Lung (tissue), 12 donors: ENCODE measurements around the gene SPATA6L. TPM values are rescaled to one million over a fixed set of nuclear protein-coding genes. Genes with fewer than 3 reads are reported as not detected.

Experiments used
- ATAC-seq: fragments of 200-7000 bp; cut with Tn5 transposase; one replicate; pipeline ENCODE4 v1.9.1; 2020; ENCODE audit warnings: moderate number of reproducible peaks; ENCODE audit not compliant: insufficient read depth, low FRiP score
- DNase-seq, 3 donors: peaks; one replicate each; pipeline ENCODE4 v3.0.0-alpha.2; 2013 to 2017
- H3K27ac ChIP-seq, 2 donors: one replicate each; pipeline ENCODE4 v1.5.1; 2013; ENCODE audit warnings: mild to moderate bottlenecking in 2 of 2, moderate library complexity in 2 of 2, control low read depth in 1 of 2, inconsistent platforms in 1 of 2, low read depth in 1 of 2, low read length in 1 of 2
- H3K27me3 ChIP-seq, 3 donors: one replicate each; pipeline ENCODE4 v1.5.1; 2013; ENCODE audit warnings: low read length in 2 of 3; ENCODE audit not compliant: control insufficient read depth in 3 of 3, insufficient read depth in 3 of 3
- H3K36me3 ChIP-seq, 4 donors: one replicate each; pipeline ENCODE4 v1.5.1; 2013; ENCODE audit warnings: low read length in 4 of 4, mild to moderate bottlenecking in 1 of 4, moderate library complexity in 1 of 4; ENCODE audit not compliant: control insufficient read depth in 4 of 4, insufficient read depth in 4 of 4
- H3K4me1 ChIP-seq, 5 donors: one replicate each; pipeline ENCODE4 v1.5.1; 2013; ENCODE audit warnings: low read length in 5 of 5, mild to moderate bottlenecking in 2 of 5, moderate library complexity in 1 of 5; ENCODE audit not compliant: control insufficient read depth in 5 of 5, insufficient read depth in 5 of 5
- H3K4me3 ChIP-seq: one replicate; pipeline ENCODE4 v1.5.1; 2013; ENCODE audit warnings: mild to moderate bottlenecking, control low read depth, moderate library complexity
- H3K9ac ChIP-seq, 2 donors: one replicate each; pipeline ENCODE4 v1.5.1; 2013; ENCODE audit warnings: low read length in 2 of 2, control low read depth in 1 of 2; ENCODE audit not compliant: insufficient read depth in 1 of 2
- H3K9me3 ChIP-seq, 4 donors: one replicate each; pipeline ENCODE4 v1.5.1; 2013; ENCODE audit warnings: low read length in 3 of 4, mild to moderate bottlenecking in 1 of 4, moderate library complexity in 1 of 4; ENCODE audit not compliant: control insufficient read depth in 4 of 4, insufficient read depth in 3 of 4
- WGBS, 2 donors: extraction: QIAGEN DNeasy Blood & Tissue Kit; methylation state at CpG; one replicate each; pipeline ENCODE4 v1.1.7; 2013; 5-methylcytosine and 5-hydroxymethylcytosine counted together
- polyA plus RNA-seq, 2 donors: library from polyadenylated mRNA; stranded (reverse); fragments of 200-250 nt; gene quantifications; one replicate each; pipeline ENCODE4 v1.2.1, GENCODE V29; 2013
- total RNA-seq, 2 donors: library from RNA; depleted of rRNA in 1 of 2; stranded (reverse); fragments of >200 nt in 1 of 2; gene quantifications; one replicate each; pipeline ENCODE4 v1.2.1, GENCODE V29; 2014 to 2021
- TF ChIP-seq, protein P1 (sequence below): IDR thresholded peaks from 2 replicates; pipeline ENCODE4 v1.5.1; 2012; ENCODE audit warnings: mild to moderate bottlenecking; ENCODE audit errors: control extremely low read depth, extremely low read depth
- donor health status: control.
- donor health status: control.
- donor health status: Bipolar disorder and iron deficiency.
- donor health status: healthy.
- donor health status: DM: yes; HTN: yes; CAD: no.

SPATA6L gene
- total and polyA plus RNA-seq, 4 donors, result 2.1 to 25.6 (median 11.4) TPM

DNA sequence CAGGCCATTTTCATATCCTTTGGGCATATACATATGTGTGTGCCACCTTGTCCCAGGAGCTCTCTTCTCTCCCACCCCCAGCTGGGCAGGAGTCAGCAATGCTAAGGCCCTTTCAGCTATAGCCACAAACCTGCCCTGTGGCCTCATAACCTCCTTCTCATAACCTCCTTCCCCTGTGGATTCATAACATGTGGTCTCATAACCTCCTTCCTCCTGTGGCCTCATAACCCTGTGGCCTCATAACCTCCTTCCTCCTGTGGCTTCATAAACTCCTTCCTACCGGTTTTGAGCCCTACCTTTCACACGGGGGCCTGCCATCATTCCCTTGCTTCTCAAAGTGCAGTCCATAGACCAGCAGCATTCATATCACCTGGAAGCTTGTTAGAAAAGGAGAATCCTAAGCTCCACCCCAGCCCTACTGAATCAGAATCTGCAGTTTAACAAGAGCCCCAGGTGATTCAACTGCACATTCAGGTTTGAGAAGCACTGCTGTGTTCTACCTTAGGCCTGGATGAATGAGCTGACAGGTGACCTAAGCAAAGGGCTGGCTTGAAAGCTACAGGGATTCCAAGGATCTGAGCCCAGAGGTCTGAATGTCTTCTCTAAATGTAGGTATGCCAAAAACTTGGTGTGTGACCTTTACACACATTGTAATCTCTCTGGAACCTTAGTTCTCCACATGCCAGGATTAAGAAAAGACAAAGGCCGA is 46.1 kb downstream of the SPATA6L start:
- ATAC-seq (no peak), DNase-seq (no peak)
- H3K27ac ChIP-seq, result no peak overlapping the region
- H3K36me3 ChIP-seq, result peaks cover 0 to 2% (median 0%) of the 10 kb centered on the region in 4 donors
- no peak overlapping the region for H3K9ac ChIP-seq
- no peaks in the 10 kb centered on the region for H3K9me3 ChIP-seq
- no peaks in the 10 kb centered on the region for H3K27me3 ChIP-seq
- TF ChIP-seq, protein P1, sequence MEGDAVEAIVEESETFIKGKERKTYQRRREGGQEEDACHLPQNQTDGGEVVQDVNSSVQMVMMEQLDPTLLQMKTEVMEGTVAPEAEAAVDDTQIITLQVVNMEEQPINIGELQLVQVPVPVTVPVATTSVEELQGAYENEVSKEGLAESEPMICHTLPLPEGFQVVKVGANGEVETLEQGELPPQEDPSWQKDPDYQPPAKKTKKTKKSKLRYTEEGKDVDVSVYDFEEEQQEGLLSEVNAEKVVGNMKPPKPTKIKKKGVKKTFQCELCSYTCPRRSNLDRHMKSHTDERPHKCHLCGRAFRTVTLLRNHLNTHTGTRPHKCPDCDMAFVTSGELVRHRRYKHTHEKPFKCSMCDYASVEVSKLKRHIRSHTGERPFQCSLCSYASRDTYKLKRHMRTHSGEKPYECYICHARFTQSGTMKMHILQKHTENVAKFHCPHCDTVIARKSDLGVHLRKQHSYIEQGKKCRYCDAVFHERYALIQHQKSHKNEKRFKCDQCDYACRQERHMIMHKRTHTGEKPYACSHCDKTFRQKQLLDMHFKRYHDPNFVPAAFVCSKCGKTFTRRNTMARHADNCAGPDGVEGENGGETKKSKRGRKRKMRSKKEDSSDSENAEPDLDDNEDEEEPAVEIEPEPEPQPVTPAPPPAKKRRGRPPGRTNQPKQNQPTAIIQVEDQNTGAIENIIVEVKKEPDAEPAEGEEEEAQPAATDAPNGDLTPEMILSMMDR, result no peak
- 53 to 70% methylated on average over 3 of the region's 3 CpGs for WGBS, 2 donors
- H3K4me1 ChIP-seq, result no peaks in the 10 kb centered on the region
- H3K4me3 ChIP-seq, result no peak overlapping the region

DNA sequence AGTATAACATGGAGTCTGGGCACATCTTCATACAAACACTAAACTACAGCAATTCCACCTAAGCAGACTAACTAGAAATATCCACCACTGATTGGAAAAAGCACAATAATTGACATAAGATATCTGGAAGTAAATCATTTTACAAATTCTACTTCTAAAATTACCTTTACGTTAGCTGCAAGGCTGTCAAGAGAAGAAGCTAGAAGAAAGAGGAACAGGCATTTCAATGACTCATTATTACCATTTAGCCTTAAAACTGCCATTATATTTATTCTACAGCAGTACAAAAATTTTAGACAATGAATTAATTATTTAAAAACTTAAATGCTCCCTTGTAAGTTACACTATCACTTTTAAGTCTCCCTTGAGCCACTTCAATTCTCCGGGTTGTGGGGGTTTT is 47.6 kb downstream of the SPATA6L start:
- peaks cover 0 to 2% (median 0%) of the 10 kb centered on the region in 4 donors for H3K36me3 ChIP-seq
- H3K27me3 ChIP-seq, result no peaks in the 10 kb centered on the region
- H3K4me1 ChIP-seq, result no peaks in the 10 kb centered on the region
- ATAC-seq, result no peak
- H3K27ac ChIP-seq, result no peak overlapping the region
- DNase-seq, result no peak
- WGBS, 2 donors, result 64 to 81% methylated on average over 2 of the region's 2 CpGs
- no peaks in the 10 kb centered on the region for H3K9me3 ChIP-seq
- H3K4me3 ChIP-seq, result no peak overlapping the region
- no peak overlapping the region for H3K9ac ChIP-seq
- TF ChIP-seq, protein P1, result no peak

DNA sequence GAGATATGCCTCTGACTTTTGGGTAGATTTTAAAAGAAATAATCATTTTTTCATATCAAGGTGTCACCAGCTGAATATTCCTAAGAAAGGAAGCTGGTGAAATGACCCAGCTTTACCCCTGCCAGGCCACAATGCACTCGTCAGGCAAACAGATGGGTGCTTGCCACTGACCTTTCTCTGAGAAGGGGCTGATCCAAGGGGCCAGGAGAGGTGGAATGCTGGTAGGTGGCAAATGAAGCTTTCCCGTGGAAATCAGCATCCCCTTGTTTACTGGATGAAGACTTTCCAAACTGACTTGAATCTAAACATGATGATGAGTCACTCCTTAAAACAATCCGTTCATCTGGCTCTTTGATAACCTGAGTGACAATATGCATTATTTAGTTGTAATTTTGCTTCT is 48.5 kb downstream of the SPATA6L start:
- Histone ChIP-seq H3K9me3 (no peaks in the 10 kb centered on the region), H3K27ac (no peak overlapping the region), H3K36me3 (peaks cover 0 to 2% (median 0%) of the 10 kb centered on the region in 4 donors), H3K27me3 (no peaks in the 10 kb centered on the region), H3K4me3 (no peak overlapping the region), H3K4me1 (no peaks in the 10 kb centered on the region), H3K9ac (no peak overlapping the region)
- TF ChIP-seq, protein P1, result no peak
- 52 to 60% methylated on average over 3 of the region's 3 CpGs for WGBS, 2 donors
- DNase-seq (no peak), ATAC-seq (no peak)

DNA sequence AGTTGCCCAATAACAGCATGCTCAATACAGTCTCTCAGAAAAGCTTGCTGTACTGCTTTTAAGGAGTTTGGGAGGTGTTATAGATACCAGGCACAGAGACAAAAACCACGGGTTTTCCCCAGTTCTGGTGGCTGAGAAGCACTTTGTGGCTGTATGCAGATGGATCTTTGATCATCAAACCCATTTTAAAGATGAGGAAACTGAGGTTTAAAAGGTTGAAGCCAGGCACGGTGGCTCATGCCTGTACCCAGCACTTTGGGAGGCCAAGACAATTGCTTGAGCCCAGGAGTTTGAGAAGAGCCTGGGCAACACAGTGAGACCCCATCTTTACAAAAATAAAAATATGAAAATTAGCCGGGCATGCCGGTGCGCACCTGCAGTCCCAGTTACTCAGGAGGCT is 50.5 kb downstream of the SPATA6L start:
- H3K27ac ChIP-seq, result no peak overlapping the region
- 82 to 98% methylated on average over 5 of the region's 5 CpGs for WGBS, 2 donors
- H3K9me3 ChIP-seq, result no peaks in the 10 kb centered on the region
- no peaks in the 10 kb centered on the region for H3K4me1 ChIP-seq
- DNase-seq, result no peak
- H3K36me3 ChIP-seq, result peaks cover 0 to 2% (median 0%) of the 10 kb centered on the region in 4 donors
- no peaks in the 10 kb centered on the region for H3K27me3 ChIP-seq
- no peak overlapping the region for H3K9ac ChIP-seq
- TF ChIP-seq, protein P1, result no peak
- ATAC-seq, result no peak
- H3K4me3 ChIP-seq, result no peak overlapping the region
